Measurements from ENCODE around the gene LAG3.

LAG3 gene

GRCh38 chr12:6753772-6754356, 18.5 kb upstream of the LAG3 start:
- DNase-seq = no peak

- no peak for DNase-seq
Observed at GRCh38 chr12:6754411-6754810, 17.9 kb upstream of the LAG3 start.

DNA sequence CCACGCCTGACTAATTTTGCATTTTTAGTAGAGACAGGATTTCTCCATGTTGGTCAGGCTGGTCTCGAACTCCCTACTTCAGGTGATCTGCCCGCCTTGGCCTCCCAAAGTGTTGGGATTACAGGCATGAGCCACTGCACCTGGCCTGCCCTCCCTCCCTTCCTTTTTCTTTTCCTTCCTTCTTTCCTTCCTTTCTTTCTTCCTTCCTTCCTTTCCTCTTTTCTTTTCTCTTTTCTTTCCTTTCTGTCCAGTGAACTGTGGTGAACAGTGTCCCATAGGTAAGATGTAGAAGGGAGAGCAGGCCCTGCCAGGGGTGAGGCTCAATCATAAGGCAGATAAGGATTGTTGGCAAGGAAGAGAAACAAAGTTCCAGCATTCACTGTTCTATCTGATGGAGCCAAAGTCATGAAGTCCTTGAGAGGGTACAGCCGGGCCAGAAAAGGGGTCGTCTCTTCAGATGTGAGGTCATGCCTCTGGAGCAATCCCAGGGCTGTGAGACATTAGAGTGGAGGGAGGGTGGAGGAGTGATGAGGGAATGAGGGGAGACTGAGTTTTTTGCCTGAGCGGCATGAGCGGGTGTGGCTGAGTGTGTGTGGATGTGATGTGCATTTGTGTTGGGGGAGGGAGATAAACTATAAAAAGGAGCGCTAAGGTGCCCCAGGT, 15.2 kb upstream of the LAG3 start:
- DNase-seq = no peak

DNA sequence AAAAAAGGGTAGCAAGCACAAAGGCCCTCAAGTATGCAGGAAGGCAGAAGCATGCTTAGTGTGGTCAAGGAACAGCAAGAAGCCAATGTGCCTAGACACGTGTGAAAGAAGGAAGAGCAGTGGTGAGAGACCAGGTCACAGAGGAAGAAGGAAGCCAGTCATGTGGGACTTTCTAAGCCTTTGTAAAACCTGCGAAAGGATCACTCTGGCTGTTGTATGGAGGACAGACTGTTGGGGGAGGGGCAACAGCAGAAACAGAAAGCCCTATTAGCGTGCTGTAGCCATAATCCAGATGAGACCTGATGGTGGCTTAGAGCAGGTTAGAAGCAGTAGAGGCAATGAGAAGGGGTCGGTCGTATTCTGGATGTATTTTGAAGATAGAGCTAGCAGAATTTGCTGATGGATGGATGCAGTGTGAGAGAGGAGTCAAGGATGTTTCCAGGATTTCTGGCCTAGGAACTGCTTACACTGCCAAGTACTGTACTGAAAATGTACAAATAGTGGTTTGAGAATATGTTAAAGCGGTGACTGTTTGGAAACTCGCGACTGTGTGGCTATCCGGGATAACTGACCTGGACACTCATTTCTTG, 13.7 kb upstream of the LAG3 start:
- no peak for DNase-seq

- DNase-seq = no peak
Observed at GRCh38 chr12:6759741-6760140, 12.6 kb upstream of the LAG3 start.

DNA sequence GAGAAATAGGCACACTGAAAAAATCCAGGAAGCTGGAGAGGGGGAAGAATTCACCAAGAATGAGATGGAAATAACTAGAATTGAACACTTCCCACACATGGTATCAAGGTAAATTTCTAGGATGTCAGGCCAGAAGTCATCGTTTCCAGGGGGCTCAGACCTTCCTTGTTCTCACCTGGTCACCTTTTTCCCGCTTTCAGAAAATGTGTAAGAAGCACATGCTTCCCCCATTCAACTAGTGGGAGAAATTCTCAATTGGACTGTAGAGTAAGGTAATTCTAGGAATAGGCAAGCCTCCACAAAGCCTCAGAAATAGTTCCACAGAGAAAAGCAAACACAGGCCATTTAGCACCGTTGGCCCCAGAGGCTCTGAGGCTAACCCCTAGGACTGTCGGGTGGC, 8.9 kb upstream of the LAG3 start:
- DNase-seq = no peak

DNA sequence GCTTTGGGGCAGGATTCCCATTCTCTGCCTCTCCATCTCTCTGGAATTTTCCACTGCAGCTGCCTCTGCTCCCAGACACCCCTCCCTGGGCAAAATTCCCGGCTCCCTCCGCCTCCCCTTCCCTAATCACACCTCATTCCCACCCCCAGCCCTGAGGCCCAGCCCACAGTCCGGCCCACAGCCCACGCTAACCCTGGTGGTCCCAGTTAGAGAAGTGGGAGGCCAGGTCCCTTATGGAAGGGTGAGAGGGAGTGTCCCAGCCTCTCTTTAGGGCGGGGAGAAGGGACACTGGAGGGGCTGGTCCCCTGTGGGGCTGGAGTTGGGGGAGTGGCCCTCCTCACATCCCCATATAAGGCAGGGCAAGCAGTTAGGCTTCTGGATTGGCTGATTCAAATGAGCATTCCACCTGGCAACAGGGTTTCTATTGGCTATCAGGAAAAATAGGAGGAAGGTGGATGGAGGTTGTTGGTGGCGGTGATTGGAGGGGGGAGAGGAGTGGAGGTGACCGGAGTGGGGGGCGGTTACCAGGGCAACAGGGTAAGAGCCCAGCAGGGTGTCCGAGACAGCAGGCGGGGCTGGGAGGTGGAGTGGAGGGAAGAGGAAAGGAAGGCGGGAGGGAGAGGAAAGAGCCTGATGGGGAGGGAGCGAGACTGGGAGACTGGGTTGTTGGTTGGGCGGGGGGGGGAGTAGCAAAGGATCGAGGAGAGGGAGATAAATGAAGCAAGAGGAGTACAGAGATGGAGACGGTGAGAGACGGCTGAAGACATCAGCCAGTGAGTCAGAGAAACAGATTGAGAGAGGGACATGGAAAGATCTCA, 8.1 kb upstream of the LAG3 start:
- DNase-seq = no peak

DNA sequence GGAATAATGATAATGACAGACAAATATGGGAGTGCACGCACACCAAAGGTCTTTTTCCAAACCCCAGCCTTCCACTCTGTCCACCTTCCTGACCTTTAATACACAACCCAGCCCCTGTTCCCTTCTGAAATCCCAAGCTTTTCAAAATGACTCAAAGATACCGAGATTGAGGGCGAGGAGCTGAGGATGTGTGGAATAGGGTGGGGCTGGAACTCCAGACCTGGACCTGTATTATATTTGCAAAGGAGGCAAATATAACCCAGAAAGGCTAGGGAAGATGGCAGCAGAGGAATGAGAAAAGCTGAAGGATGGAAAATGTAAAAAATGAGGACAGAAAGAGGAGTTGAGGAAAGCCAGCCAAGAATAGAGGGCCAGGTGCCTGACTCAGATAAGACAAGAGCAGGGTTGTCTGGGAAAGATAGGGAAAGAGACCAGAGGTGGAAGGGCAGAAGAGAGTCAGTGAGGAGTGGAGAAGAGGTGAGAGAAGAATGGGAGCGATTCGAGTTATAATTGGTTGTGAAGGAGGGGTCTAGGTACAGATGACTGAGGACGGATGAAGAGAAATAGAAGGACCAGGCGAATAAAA, 7.2 kb upstream of the LAG3 start:
- DNase-seq = no peak

GRCh38 chr12:6765634-6766581, 6.4 kb upstream of the LAG3 start, which contains the start of gene PTMS:
TSS of gene PTMS (plus strand) at chr12:6766363. CDS start at chr12:6766706, 343 bp downstream.
- DNase-seq = no peak

GRCh38 chr12:6766651-6767349, 5.5 kb upstream of the LAG3 start:
- no peak for DNase-seq

DNA sequence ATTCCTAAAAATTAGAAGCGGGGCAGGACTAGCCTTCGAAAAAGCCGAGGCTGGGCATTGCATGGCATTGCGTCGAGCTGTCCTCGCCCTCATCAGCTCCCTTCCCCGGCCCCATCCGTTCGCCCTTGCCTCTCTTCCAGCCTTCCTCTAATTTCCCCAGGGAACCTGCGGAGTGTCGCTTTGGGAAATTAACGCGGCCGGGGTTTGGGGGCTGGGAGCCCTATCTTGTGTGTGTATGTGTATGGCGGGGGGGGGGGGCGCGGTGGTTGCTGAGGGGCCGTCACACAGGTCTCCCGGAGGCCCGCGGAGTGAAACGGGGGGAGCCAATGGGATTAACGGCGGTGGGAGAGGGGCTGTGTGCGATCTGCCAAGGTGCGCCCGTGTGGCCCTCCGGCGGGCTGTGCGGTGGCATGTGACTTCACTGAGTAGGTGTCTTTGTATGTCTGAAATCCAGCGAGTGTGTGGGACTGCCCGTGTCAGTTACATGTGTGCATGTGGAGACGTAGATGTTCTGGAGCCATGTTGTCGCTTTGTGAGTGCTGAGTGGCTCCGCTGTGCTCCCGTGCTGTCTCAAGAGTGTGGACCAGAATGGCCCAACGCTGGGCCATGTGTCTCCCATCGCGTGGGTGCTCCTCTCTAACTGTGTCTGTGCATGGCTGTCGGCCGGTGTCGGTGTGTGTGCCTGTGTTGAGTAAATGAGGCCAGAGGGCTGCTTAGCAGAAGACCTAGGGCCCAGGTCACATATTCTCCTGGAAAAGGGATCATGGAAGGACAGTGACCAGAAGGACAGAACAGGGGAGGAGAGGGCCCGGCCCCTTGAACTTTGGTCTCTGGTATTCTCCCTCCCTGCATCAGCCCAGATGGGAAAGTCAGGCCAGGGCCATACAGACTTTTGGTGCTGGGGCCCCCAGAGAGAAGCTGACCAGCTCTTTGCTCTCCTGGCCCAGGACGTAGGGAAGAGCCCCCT, 4.7 kb upstream of the LAG3 start:
- no peak for DNase-seq

- no peak for DNase-seq
Observed at GRCh38 chr12:6768437-6768914, 3.8 kb upstream of the LAG3 start.

- no peak for DNase-seq
Observed at GRCh38 chr12:6768990-6769389, 3.3 kb upstream of the LAG3 start.

- no peak for DNase-seq
Observed at GRCh38 chr12:6769666-6770065, 2.7 kb upstream of the LAG3 start.

DNA sequence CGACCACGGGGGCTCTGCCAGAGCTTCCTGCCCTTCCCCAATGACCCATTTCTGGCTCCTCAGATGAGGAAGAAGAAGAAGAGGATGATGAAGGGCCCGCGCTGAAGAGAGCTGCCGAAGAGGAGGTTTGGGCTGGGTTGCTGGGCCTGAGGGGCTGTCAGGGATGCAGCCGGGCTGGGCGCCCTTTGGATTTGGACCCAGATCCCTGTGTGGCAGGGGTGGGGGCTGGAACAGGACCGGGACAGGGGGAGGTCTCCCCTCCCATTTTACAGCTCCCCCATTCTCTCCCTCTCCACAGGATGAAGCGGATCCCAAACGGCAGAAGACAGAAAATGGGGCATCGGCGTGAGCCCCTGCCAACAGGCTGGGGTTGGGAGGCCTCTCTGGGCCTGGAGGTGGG, 2.2 kb upstream of the LAG3 start:
- no peak for DNase-seq

DNA sequence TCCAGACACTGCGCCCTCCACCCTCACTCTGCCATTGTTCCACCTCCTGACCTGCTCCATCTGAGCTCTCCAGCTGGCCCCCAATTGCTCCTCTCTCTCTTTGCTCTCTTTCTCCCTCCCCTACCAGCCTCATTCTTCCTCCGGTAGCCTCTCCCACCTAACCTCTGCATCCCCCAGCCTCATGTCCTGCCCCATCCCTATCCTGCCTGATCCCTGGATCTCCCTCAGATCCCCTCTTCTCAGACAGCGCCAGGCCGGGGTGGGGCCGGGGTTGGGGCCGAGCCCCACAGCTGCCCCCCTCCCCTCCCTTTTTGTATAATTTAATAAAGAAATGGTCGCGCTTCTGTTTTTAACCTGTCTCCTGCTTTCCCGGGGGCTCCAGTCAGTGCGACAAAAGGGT, 1.7 kb upstream of the LAG3 start:
- DNase-seq = no peak

DNA sequence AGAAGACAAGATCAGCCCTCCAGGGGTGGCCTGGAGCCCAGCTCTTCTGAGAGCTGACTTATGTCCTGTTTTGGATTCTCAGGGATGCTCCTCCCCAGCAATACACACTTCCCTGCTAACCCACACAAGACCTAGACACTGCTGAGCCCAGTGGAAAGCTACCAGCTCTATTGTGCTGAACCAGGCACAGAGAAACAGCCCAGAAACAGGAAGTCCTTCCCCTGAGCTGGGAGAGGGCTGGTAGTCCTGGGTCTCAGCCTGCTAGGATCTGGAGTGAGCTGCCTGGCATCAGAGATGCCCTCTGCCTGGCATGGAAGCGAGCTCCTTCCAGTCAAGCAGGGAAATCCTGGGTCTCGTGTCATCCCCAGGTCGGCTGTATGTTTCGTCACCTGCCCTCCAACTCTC, 1.2 kb upstream of the LAG3 start:
- no peak for DNase-seq

- DNase-seq = no peak
Observed at GRCh38 chr12:6771509-6772330, 600 bp upstream of the LAG3 start.

Measured in activated CD4-positive, alpha-beta T cell treated with anti-CD3 and anti-CD28 coated beads for 1 hour (primary cell).